ENCODE results near the gene NFATC2. TPM values are rescaled to one million over a fixed set of nuclear protein-coding genes. Genes with fewer than 3 reads are reported as not detected.

The NFATC2 gene
- total and polyA plus RNA-seq, 8 donors: 1.5 to 8.3 (median 4.3) TPM

GRCh38 chr20:51560550-51561307 lies 18.2 kb upstream of the NFATC2 start:
- no peak overlapping the region for H3K27ac ChIP-seq
- intact Hi-C loops (cut with DNase I): no loop called here
- H3K9me3 ChIP-seq: no peaks in the 10 kb centered on the region
- no peaks in the 10 kb centered on the region for H3K36me3 ChIP-seq
- peaks cover 7 to 31% (median 23%) of the 10 kb centered on the region in 3 donors for H3K4me1 ChIP-seq
- TF ChIP-seq CTCF (IDR thresholded peaks at IDR 0.05): no peak
- WGBS, 2 donors: 19 to 24% methylated on average over 16 of the region's 16 CpGs
- H3K27me3 ChIP-seq: peaks cover 0 to 10% (median 0%) of the 10 kb centered on the region in 4 donors
- DNase-seq: no peak
- no peak for ATAC-seq
- H3K4me3 ChIP-seq: no peak overlapping the region
- no peak for FAIRE-seq

- FAIRE-seq (no peak), ATAC-seq (no peak), DNase-seq (no peak)
- no peak overlapping the region for H3K27ac ChIP-seq
- no peak overlapping the region for H3K4me3 ChIP-seq
- peaks cover 0 to 10% (median 0%) of the 10 kb centered on the region in 4 donors for H3K27me3 ChIP-seq
- no peak for TF ChIP-seq CTCF (IDR thresholded peaks at IDR 0.05)
- H3K9me3 ChIP-seq: no peaks in the 10 kb centered on the region
- H3K4me1 ChIP-seq: peaks cover 7 to 31% (median 23%) of the 10 kb centered on the region in 3 donors
- WGBS, 2 donors: 68 to 82% methylated on average over 1 of the region's 1 CpG
- H3K36me3 ChIP-seq: no peaks in the 10 kb centered on the region
- intact Hi-C loops (cut with DNase I): no loop called here
Observed at GRCh38 chr20:51560042-51560441, 17.5 kb upstream of the NFATC2 start.

- no peak for ATAC-seq
- intact Hi-C loops (cut with DNase I): no loop called here
- WGBS, 2 donors: 66 to 74% methylated on average over 11 of the region's 11 CpGs
- Histone ChIP-seq H3K4me1 (no peaks in the 10 kb centered on the region), H3K36me3 (no peaks in the 10 kb centered on the region), H3K27me3 (peaks cover 0 to 4% (median 0%) of the 10 kb centered on the region in 4 donors), H3K9me3 (no peaks in the 10 kb centered on the region), H3K4me3 (no peak overlapping the region), H3K27ac (no peak overlapping the region)
- no peak for TF ChIP-seq CTCF (IDR thresholded peaks at IDR 0.05)
- FAIRE-seq: no peak
- no peak for DNase-seq
Observed at GRCh38 chr20:51554538-51555165, 12.1 kb upstream of the NFATC2 start.

- no peak for TF ChIP-seq CTCF (IDR thresholded peaks at IDR 0.05)
- 58 to 60% methylated on average over 8 of the region's 8 CpGs for WGBS, 2 donors
- Histone ChIP-seq H3K9me3 (no peaks in the 10 kb centered on the region), H3K4me3 (no peak overlapping the region), H3K27ac (no peak overlapping the region), H3K36me3 (no peaks in the 10 kb centered on the region), H3K4me1 (no peaks in the 10 kb centered on the region), H3K27me3 (no peaks in the 10 kb centered on the region)
- no peak for ATAC-seq
- no peak for FAIRE-seq
- intact Hi-C loops (cut with DNase I): no loop called here
- DNase-seq: no peak
Observed at GRCh38 chr20:51553897-51554486, 11.5 kb upstream of the NFATC2 start.

All from pancreas (tissue), 10 donors.